Fibroblast of the aortic adventitia (primary cell): ENCODE data around the gene PMM1. TPM values are rescaled to one million over a fixed set of nuclear protein-coding genes. Genes with fewer than 3 reads are reported as not detected.
A peak's percentile ranks its signal among the peaks of the same experiment; 100 is the strongest.
"Not testable (repeated sequence)": the region's sequence is repeated elsewhere in the genome, so short reads cannot be mapped to it uniquely, and the experiment has no call there.

ENCODE experiments used
- DNase-seq: peaks from one replicate; pipeline ENCODE4 v3.0.0-alpha.2; 2010; ENCODE audit warnings: low read depth
- H3K4me3 ChIP-seq: 2 replicates; pipeline ENCODE4 v1.5.1; 2011; ENCODE audit warnings: low read depth, mild to moderate bottlenecking, control low read depth, low read length, moderate library complexity
- CTCF ChIP-seq: IDR thresholded peaks from 2 replicates; pipeline ENCODE4 v1.5.1; 2011; ENCODE audit warnings: mild to moderate bottlenecking, low read length, control low read depth, inconsistent platforms; ENCODE audit not compliant: insufficient read depth
- total RNA-seq: library from RNA; depleted of rRNA; stranded (reverse); fragments of >200 nt; gene quantifications from 2 replicates; pipeline ENCODE4 v1.2.3, GENCODE V29; 2012; ENCODE audit warnings: low replicate concordance

The PMM1 gene
- total RNA-seq, 1 donor = 29.0 TPM

DNA sequence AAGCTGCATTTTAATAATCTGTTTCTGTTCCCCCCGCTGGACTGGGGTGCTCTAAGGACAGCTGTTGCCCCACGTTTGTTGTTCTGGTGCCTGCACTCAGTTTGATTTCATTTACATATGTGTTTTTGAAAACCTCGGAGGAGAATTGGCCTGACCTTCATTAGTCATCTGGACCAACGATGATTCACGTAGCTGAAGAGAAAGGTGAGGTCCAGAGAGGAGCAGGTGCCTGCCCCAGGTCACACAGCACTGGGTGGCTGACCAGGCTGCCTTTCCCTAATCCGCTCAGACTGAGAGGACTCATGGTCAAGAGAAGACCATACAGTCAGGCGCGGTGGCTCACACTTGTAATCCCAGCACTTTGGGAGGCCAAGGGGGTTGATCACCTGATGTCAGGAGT, 25.1 kb downstream of the PMM1 start:
- no peak for DNase-seq
- no peak overlapping the region for H3K4me3 ChIP-seq
- TF ChIP-seq CTCF = no peak

DNA sequence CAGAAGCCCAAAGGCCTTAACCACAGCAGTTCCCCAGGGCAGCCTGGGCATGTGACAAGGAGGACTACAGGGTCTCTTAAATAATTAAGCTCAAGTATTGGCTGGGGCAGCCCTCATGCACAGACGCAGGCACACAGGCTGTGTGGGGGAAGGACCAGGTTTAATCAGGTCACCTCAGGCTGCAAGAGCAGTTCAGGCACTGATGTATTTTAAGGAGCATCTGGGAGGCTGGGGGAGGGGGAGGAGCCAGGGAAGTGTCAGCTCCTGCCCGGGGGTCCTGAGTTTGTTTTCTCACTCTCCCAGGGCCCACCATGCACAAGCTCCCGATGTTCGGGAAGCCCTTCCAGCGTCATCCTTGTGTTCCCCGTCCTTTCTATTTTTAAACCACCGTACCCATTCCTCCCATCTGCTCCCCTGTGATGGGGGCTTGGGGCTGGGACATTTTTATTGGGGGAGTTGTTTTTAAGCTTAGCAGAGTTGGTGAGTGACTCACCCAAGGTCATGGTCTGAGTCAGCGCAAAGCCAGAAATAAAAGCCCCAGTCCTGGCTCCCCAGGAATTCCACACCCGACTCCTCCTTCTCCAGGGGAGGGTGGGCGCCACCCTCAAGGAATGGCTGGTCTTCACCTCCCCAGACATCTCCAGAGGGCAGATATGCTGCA, 26.5 kb downstream of the PMM1 start:
- peak overlapping the region; percentile 28 for H3K4me3 ChIP-seq
- no peak for TF ChIP-seq CTCF
- peak; percentile 65 for DNase-seq

GRCh38 chr22:41562461-41562860, 27.2 kb downstream of the PMM1 start:
- TF ChIP-seq CTCF = no peak
- H3K4me3 ChIP-seq = no peak overlapping the region
- no peak for DNase-seq

- no peak for DNase-seq
- no peak for TF ChIP-seq CTCF
- peak overlapping the region; percentile 72 for H3K4me3 ChIP-seq
Observed at GRCh38 chr22:41561788-41562187, 27.9 kb downstream of the PMM1 start.

- no peak for TF ChIP-seq CTCF
- peak; percentile 10 for DNase-seq
- H3K4me3 ChIP-seq = peak overlapping the region; percentile 72
Observed at GRCh38 chr22:41561335-41561734, 28.3 kb downstream of the PMM1 start.

DNA sequence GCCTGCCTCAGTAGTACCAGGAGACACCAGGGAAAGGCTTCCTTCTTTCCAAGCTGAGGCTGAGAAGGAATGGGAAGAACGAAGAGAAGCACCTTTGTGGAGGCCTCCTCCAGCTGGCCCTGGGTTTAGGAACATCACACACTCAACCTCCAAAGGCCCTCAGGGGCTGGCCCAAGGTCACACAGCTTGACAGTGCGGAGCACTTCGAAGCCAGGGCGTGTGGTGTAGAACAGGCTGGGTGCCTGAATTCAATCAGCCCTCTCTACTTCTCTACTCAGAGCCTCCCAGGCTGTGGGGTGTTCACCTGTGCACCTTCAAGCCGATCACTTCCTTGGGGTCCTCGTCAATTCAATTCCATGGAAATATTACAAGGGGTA, 29.6 kb downstream of the PMM1 start:
- H3K4me3 ChIP-seq = peak overlapping the region; percentile 72
- no peak for TF ChIP-seq CTCF
- no peak for DNase-seq

DNA sequence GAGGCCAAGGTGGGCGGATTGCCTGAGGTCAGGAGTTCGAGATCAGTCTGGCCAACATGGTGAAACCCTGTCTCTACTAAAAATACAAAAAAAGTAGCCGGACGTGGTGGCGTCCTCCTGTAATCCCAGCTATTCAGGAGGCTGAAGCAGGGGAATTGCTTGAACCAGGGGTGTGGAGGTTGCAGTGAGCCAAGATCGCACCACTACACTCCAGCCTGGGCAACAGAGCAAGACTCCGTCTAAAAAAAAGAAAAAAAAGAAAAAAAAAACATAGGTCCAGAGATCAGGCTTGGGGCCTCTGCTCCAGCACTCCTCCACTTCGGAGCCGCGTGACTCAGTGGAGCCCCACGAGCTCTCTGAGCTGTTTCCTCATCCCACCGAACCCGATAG, 31.4 kb downstream of the PMM1 start:
- H3K4me3 ChIP-seq, DNase-seq: not testable (repeated sequence)
